Bladder microvascular endothelial cell (primary cell): Measurements from ENCODE around the gene HYCC2. TPM values are rescaled to one million over a fixed set of nuclear protein-coding genes. Genes with fewer than 3 reads are reported as not detected.

Experiments used
- total RNA-seq: library from RNA; depleted of rRNA; stranded (reverse); fragments of >200 nt; gene quantifications from 2 replicates; pipeline ENCODE4 v1.2.3, GENCODE V29; 2014

The HYCC2 gene
- 9.4 and 18.9 TPM in 2 replicates for total RNA-seq

GRCh38 chr2:201071479-201072200 is at the start of gene HYCC2, which contains the start of gene NDUFB3:
TSS of gene HYCC2 (minus strand) at chr2:201071671. CDS start at chr2:201024009, 47,662 bp downstream.
TSS of gene NDUFB3 (plus strand) at chr2:201072001. CDS start at chr2:201078883, 6,882 bp downstream.

DNA sequence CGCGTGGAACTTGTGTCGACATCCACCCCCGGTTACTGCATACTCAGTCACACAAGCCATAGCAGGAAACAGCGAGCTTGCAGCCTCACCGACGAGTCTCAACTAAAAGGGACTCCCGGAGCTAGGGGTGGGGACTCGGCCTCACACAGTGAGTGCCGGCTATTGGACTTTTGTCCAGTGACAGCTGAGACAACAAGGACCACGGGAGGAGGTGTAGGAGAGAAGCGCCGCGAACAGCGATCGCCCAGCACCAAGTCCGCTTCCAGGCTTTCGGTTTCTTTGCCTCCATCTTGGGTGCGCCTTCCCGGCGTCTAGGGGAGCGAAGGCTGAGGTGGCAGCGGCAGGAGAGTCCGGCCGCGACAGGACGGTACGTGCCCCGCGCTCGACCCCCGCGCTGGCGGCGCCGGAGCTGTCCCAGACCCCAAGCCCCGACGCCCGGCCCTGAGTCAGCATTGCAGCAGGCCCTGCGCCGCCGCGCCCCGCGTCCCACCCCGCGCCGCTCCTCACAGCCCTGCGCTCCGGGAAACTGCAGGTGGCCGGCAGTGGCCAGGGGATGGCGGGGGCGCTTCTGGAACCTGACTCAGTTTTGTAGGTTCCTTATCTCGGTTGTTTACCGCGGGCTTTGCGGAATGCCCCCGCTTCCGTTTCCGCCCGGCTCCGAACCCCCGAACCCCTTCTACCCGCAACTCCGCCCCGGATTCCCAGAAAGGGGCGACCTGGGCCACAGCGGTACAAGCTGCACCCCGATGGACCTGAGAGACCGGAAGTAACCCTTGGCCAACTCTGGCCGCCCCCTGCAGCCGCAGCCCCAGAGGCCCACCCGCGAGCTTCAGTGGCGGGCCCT is 44.9 kb upstream of the HYCC2 start, which contains the start of gene CFLAR:
TSS of gene CFLAR (plus strand) at position 50 of the 844 bp plus-strand sequence. CDS start 13,702 bp downstream, outside the sequence.

Other genes with a start within 250 kb of the HYCC2 start
- 62.5 and 132 TPM in 2 replicates for gene CLK1, start 207.0 kb downstream of the HYCC2 start, total RNA-seq
- 19.9 and 28.6 TPM in 2 replicates for gene PPIL3, start 182.6 kb downstream of the HYCC2 start, total RNA-seq
- 12.0 and 18.9 TPM in 2 replicates for gene NIF3L1, start 182.3 kb downstream of the HYCC2 start, total RNA-seq
- 15.7 and 25.5 TPM in 2 replicates for gene ORC2, start 108.0 kb downstream of the HYCC2 start, total RNA-seq
- 98.4 and 108 TPM in 2 replicates for gene NDUFB3, start 330 bp upstream of the HYCC2 start, total RNA-seq
- 173 and 330 TPM in 2 replicates for gene CFLAR, start 44.5 kb upstream of the HYCC2 start, total RNA-seq
- gene CASP10, start 111.5 kb upstream of the HYCC2 start, total RNA-seq = 59.7 and 68.0 TPM in 2 replicates
- 9.6 and 11.0 TPM in 2 replicates for gene CASP8, start 188.9 kb upstream of the HYCC2 start, total RNA-seq